GM18507 (cell line): ENCODE measurements around the gene RSBN1L.

Experiments used
- DNase-seq: peaks from one replicate; pipeline ENCODE4 v3.0.0; 2011; ENCODE audit warnings: low read depth; ENCODE audit not compliant: insufficient read length; ENCODE audit errors: extremely low spot score
- FAIRE-seq: peaks from 2 replicates; lab custom pipeline; 2011; peaks lifted over from hg19 to GRCh38; lab: Jason Lieb, UNC

RSBN1L gene

GRCh38 chr7:77796960-77797359, 100.7 kb downstream of the RSBN1L start:
- FAIRE-seq, result no peak
- DNase-seq, result no peak

- no peak for FAIRE-seq
- no peak for DNase-seq
Observed at GRCh38 chr7:77797734-77798393, 101.6 kb downstream of the RSBN1L start.

- DNase-seq (peak; percentile 79), FAIRE-seq (peak; percentile 97)
Observed at GRCh38 chr7:77798394-77799077, 102.3 kb downstream of the RSBN1L start, which contains the start of the genes PHTF2 and TMEM60. PHTF2 (plus strand) TSS chr7:77798773. TMEM60 (minus strand) TSS chr7:77798434; CDS start chr7:77794373, 4,061 bp downstream.

GRCh38 chr7:77799078-77799964, 103.1 kb downstream of the RSBN1L start:
- DNase-seq, result no peak
- no peak for FAIRE-seq

GRCh38 chr7:77800158-77800557, 103.9 kb downstream of the RSBN1L start:
- no peak for DNase-seq
- peak; percentile 50 for FAIRE-seq

- FAIRE-seq, result no peak
- no peak for DNase-seq
Observed at GRCh38 chr7:77800730-77801129, 104.5 kb downstream of the RSBN1L start.

GRCh38 chr7:77802557-77803405, 106.5 kb downstream of the RSBN1L start:
- no peak for FAIRE-seq
- no peak for DNase-seq

- no peak for FAIRE-seq
- no peak for DNase-seq
Observed at GRCh38 chr7:77806425-77806824, 110.2 kb downstream of the RSBN1L start.

- DNase-seq, result no peak
- FAIRE-seq, result peak; percentile 12
Observed at GRCh38 chr7:77808517-77808916, 112.3 kb downstream of the RSBN1L start.

GRCh38 chr7:77811516-77812289, 115.4 kb downstream of the RSBN1L start:
- FAIRE-seq (no peak), DNase-seq (no peak)

- no peak for DNase-seq
- peak; percentile 42 for FAIRE-seq
Observed at GRCh38 chr7:77812290-77812685, 116.0 kb downstream of the RSBN1L start.

- DNase-seq, result no peak
- peak; percentile 42 for FAIRE-seq
Observed at GRCh38 chr7:77813180-77813579, 116.9 kb downstream of the RSBN1L start.

- DNase-seq (no peak), FAIRE-seq (no peak)
Observed at GRCh38 chr7:77819021-77819420, 122.8 kb downstream of the RSBN1L start.

GRCh38 chr7:77820967-77821366, 124.7 kb downstream of the RSBN1L start:
- FAIRE-seq (no peak), DNase-seq (no peak)

- FAIRE-seq (no peak), DNase-seq (no peak)
Observed at GRCh38 chr7:77822269-77822668, 126.0 kb downstream of the RSBN1L start.

GRCh38 chr7:77823787-77824186, 127.5 kb downstream of the RSBN1L start:
- no peak for DNase-seq
- no peak for FAIRE-seq

- no peak for FAIRE-seq
- DNase-seq, result no peak
Observed at GRCh38 chr7:77824636-77825035, 128.4 kb downstream of the RSBN1L start.

GRCh38 chr7:77825131-77825530, 128.9 kb downstream of the RSBN1L start:
- DNase-seq (no peak), FAIRE-seq (no peak)

- no peak for DNase-seq
Observed at GRCh38 chr7:77826300-77826699, 130.0 kb downstream of the RSBN1L start.

More at GRCh38 chr7:77826300-77826699, 130.0 kb downstream of the RSBN1L start:
- FAIRE-seq, result no peak
